Osteoblast (primary cell): ENCODE data around the gene HLA-DQA1. TPM values are rescaled to one million over a fixed set of nuclear protein-coding genes. Genes with fewer than 3 reads are reported as not detected.

Experiments
- DNase-seq: peaks from one replicate; pipeline ENCODE4 v3.0.0; 2011; ENCODE audit warnings: low spot score, mixed read lengths; ENCODE audit not compliant: insufficient read length; ENCODE audit errors: missing footprints
- H2AFZ ChIP-seq: 2 replicates; pipeline ENCODE4 v1.6.0; 2011; ENCODE audit warnings: mild to moderate bottlenecking, low read length
- H3K27ac ChIP-seq: 2 replicates; pipeline ENCODE4 v1.5.1; 2011; ENCODE audit warnings: mild to moderate bottlenecking, low read depth, low read length, moderate library complexity
- H3K27me3 ChIP-seq: 2 replicates; pipeline ENCODE4 v1.6.0; 2012; ENCODE audit warnings: mild to moderate bottlenecking, control low read depth, inconsistent platforms, low read length, moderate library complexity; ENCODE audit not compliant: insufficient read depth
- H3K36me3 ChIP-seq: 2 replicates; pipeline ENCODE4 v1.5.1; 2011; ENCODE audit warnings: mild to moderate bottlenecking, low read length, control low read depth, moderate library complexity; ENCODE audit not compliant: insufficient read depth
- H3K4me1 ChIP-seq: 2 replicates; pipeline ENCODE4 v1.5.1; 2011; ENCODE audit warnings: mild to moderate bottlenecking, low read length, control low read depth, moderate library complexity; ENCODE audit not compliant: insufficient read depth
- H3K4me2 ChIP-seq: 2 replicates; pipeline ENCODE4 v1.6.0; 2011; ENCODE audit warnings: mild to moderate bottlenecking, low read length; ENCODE audit not compliant: insufficient read depth
- H3K4me3 ChIP-seq: fragments of 200-600 bp; sonication (generic); 3 replicates; pipeline ENCODE4 v1.5.1; 2012; ENCODE audit warnings: mild to moderate bottlenecking, low read length, inconsistent platforms; ENCODE audit not compliant: insufficient read depth
- H3K79me2 ChIP-seq: 2 replicates; pipeline ENCODE4 v1.6.0; 2012; ENCODE audit warnings: mild to moderate bottlenecking, low read length, control low read depth, inconsistent platforms; ENCODE audit not compliant: insufficient read depth
- H3K9me3 ChIP-seq: 2 replicates; pipeline ENCODE4 v1.5.1; 2011; ENCODE audit warnings: low read depth, low read length, control low read depth
- H4K20me1 ChIP-seq: 2 replicates; pipeline ENCODE4 v1.6.0; 2012; ENCODE audit warnings: mild to moderate bottlenecking, low read length, control low read depth; ENCODE audit not compliant: insufficient read depth
- CTCF ChIP-seq: IDR thresholded peaks from 2 replicates; pipeline ENCODE4 v1.5.1; 2011; ENCODE audit warnings: mild to moderate bottlenecking, low read depth, low read length, moderate library complexity; ENCODE audit errors: extremely low read depth
- total RNA-seq: library from RNA; depleted of rRNA; stranded (reverse); fragments of >200 nt; gene quantifications from 2 replicates; pipeline ENCODE4 v1.2.3, GENCODE V29; 2012

HLA-DQA1 gene
- total RNA-seq, 1 donor, result not detected

- no peak overlapping the region for H3K27ac ChIP-seq
- H3K36me3 ChIP-seq, result no peaks in the 10 kb centered on the region
- peaks cover 7% of the 10 kb centered on the region for H3K27me3 ChIP-seq
- H4K20me1 ChIP-seq, result no peaks in the 10 kb centered on the region
- H3K4me2 ChIP-seq, result no peak overlapping the region
- H3K79me2 ChIP-seq, result no peaks in the 10 kb centered on the region
- H3K9me3 ChIP-seq, result no peaks in the 10 kb centered on the region
- H3K4me3 ChIP-seq, result no peak overlapping the region
- DNase-seq, result no peak
- H3K4me1 ChIP-seq, result no peaks in the 10 kb centered on the region
- no peak overlapping the region for H2AFZ ChIP-seq
- no peak for TF ChIP-seq CTCF
Measured at GRCh38 chr6:32662836-32663235, 25.6 kb downstream of the HLA-DQA1 start.

GRCh38 chr6:32664354-32664753 is 27.1 kb downstream of the HLA-DQA1 start:
- H3K79me2 ChIP-seq, result no peaks in the 10 kb centered on the region
- no peak overlapping the region for H3K27ac ChIP-seq
- no peak for DNase-seq
- H3K4me3 ChIP-seq, result no peak overlapping the region
- no peak overlapping the region for H3K4me2 ChIP-seq
- H4K20me1 ChIP-seq, result no peaks in the 10 kb centered on the region
- H3K36me3 ChIP-seq, result no peaks in the 10 kb centered on the region
- H3K4me1 ChIP-seq, result no peaks in the 10 kb centered on the region
- TF ChIP-seq CTCF, result no peak
- no peak overlapping the region for H2AFZ ChIP-seq
- H3K9me3 ChIP-seq, result no peaks in the 10 kb centered on the region
- H3K27me3 ChIP-seq, result peaks cover 7% of the 10 kb centered on the region

- H2AFZ ChIP-seq, result no peak overlapping the region
- H3K79me2 ChIP-seq, result no peaks in the 10 kb centered on the region
- no peak overlapping the region for H3K4me3 ChIP-seq
- no peaks in the 10 kb centered on the region for H3K4me1 ChIP-seq
- no peak overlapping the region for H3K27ac ChIP-seq
- H3K27me3 ChIP-seq, result peaks cover 7% of the 10 kb centered on the region
- no peak overlapping the region for H3K4me2 ChIP-seq
- no peaks in the 10 kb centered on the region for H3K9me3 ChIP-seq
- no peaks in the 10 kb centered on the region for H4K20me1 ChIP-seq
- H3K36me3 ChIP-seq, result no peaks in the 10 kb centered on the region
- DNase-seq, result no peak
- TF ChIP-seq CTCF, result no peak
Measured at GRCh38 chr6:32664827-32665362, 27.7 kb downstream of the HLA-DQA1 start.

GRCh38 chr6:32665661-32666060 is 28.5 kb downstream of the HLA-DQA1 start:
- Histone ChIP-seq H3K36me3 (no peaks in the 10 kb centered on the region), H2AFZ (no peak overlapping the region), H3K27me3 (peaks cover 7% of the 10 kb centered on the region), H3K4me2 (no peak overlapping the region), H3K79me2 (no peaks in the 10 kb centered on the region), H4K20me1 (no peaks in the 10 kb centered on the region), H3K27ac (no peak overlapping the region), H3K4me3 (no peak overlapping the region), H3K4me1 (no peaks in the 10 kb centered on the region), H3K9me3 (no peaks in the 10 kb centered on the region)
- no peak for DNase-seq
- TF ChIP-seq CTCF, result no peak
